Measurements from ENCODE around the gene RALGAPA1.

DNA sequence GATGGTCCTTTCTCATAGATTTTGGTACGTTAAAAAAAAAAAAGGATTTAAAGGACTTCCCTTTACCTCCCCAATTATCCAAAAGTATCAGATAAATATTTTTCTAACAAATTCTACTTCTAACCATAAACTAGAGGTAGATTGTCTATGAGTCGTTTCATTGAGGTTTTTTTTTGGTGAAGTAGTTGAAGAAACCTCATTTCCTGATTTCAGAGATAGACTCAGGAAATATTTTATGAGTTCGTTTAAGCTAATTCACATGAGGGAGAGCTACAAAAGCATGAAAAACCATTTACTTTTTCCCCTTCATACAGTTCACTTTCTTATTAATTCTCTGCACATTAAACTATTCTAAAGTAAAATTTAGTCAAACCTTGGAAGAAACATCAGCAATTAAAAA is 112.5 kb downstream of the RALGAPA1 start:
- TF ChIP-seq POLR2A (IDR thresholded peaks at IDR 0.05; ENCODE audit: low read depth, low read length) (no peak), POLR2AphosphoS5 (IDR thresholded peaks at IDR 0.05; ENCODE audit: low read depth, low read length) (no peak)

Measured in GM12892 (cell line).